H9 (cell line): ENCODE measurements around the gene BLOC1S1. TPM values are rescaled to one million over a fixed set of nuclear protein-coding genes. Genes with fewer than 3 reads are reported as not detected.

Experiments used
- DNase-seq: peaks from one replicate; pipeline ENCODE4 v3.0.0-alpha.2; 2017
- H2AFZ ChIP-seq: one replicate; pipeline ENCODE4 v1.6.1; 2013; ENCODE audit warnings: mild to moderate bottlenecking, low read length, control low read depth, moderate library complexity
- H2AK5ac ChIP-seq: 2 replicates; pipeline ENCODE4 v1.6.1; 2013; ENCODE audit warnings: low read length, control low read depth, mixed read lengths; ENCODE audit not compliant: insufficient read length
- H2BK120ac ChIP-seq: one replicate; pipeline ENCODE4 v1.6.1; 2013; ENCODE audit warnings: low read depth, mild to moderate bottlenecking, low read length, control low read depth, inconsistent platforms; ENCODE audit not compliant: poor library complexity, severe bottlenecking
- H2BK12ac ChIP-seq: 2 replicates; pipeline ENCODE4 v1.6.1; 2013; ENCODE audit warnings: low read length, control low read depth, mixed read lengths, low read depth; ENCODE audit not compliant: insufficient read length
- H2BK15ac ChIP-seq: 2 replicates; pipeline ENCODE4 v1.6.1; 2013; ENCODE audit warnings: low read depth, low read length, control low read depth
- H2BK20ac ChIP-seq: one replicate; pipeline ENCODE4 v1.6.1; 2013; ENCODE audit warnings: low read depth, mild to moderate bottlenecking, low read length, control low read depth, inconsistent platforms; ENCODE audit not compliant: poor library complexity, severe bottlenecking
- H2BK5ac ChIP-seq: 2 replicates; pipeline ENCODE4 v1.6.1; 2013; ENCODE audit warnings: low read length, control low read depth, mixed read lengths; ENCODE audit not compliant: insufficient read length
- H3K14ac ChIP-seq: 2 replicates; pipeline ENCODE4 v1.6.1; 2013; ENCODE audit warnings: low read length, control low read depth; ENCODE audit not compliant: insufficient read depth
- H3K18ac ChIP-seq: 2 replicates; pipeline ENCODE4 v1.6.1; 2013; ENCODE audit warnings: low read depth, mild to moderate bottlenecking, mixed read lengths, low read length, control low read depth; ENCODE audit not compliant: insufficient read length
- H3K23ac ChIP-seq: 2 replicates; pipeline ENCODE4 v1.6.1; 2013; ENCODE audit warnings: low read length, control low read depth, mixed read lengths, low read depth; ENCODE audit not compliant: insufficient read length
- H3K23me2 ChIP-seq: 2 replicates; pipeline ENCODE4 v1.6.1; 2013; ENCODE audit warnings: low read depth, mild to moderate bottlenecking, mixed read lengths, low read length, control low read depth; ENCODE audit not compliant: insufficient read length, poor library complexity, severe bottlenecking
- H3K27ac ChIP-seq: 2 replicates; pipeline ENCODE4 v1.5.1; 2013; ENCODE audit warnings: low read length, control low read depth, mixed read lengths, low read depth; ENCODE audit not compliant: insufficient read length
- H3K27me3 ChIP-seq: 2 replicates; pipeline ENCODE4 v1.6.1; 2013; ENCODE audit warnings: low read length, control low read depth, inconsistent platforms; ENCODE audit not compliant: insufficient read depth
- H3K4ac ChIP-seq: 2 replicates; pipeline ENCODE4 v1.6.1; 2013; ENCODE audit warnings: low read depth, mild to moderate bottlenecking, control low read depth, inconsistent platforms, low read length, moderate library complexity
- H3K4me1 ChIP-seq: 2 replicates; pipeline ENCODE4 v1.6.1; 2013; ENCODE audit warnings: low read length, control low read depth, inconsistent platforms; ENCODE audit not compliant: insufficient read depth
- H3K4me2 ChIP-seq: 2 replicates; pipeline ENCODE4 v1.6.1; 2013; ENCODE audit warnings: low read length, control low read depth, mixed read lengths; ENCODE audit not compliant: insufficient read length, insufficient read depth
- H3K56ac ChIP-seq: 2 replicates; pipeline ENCODE4 v1.6.1; 2013; ENCODE audit warnings: low read depth, mild to moderate bottlenecking, mixed read lengths, low read length, control low read depth; ENCODE audit not compliant: insufficient read length
- H3K79me1 ChIP-seq: 2 replicates; pipeline ENCODE4 v1.6.1; 2013; ENCODE audit warnings: low read depth, mild to moderate bottlenecking, moderate library complexity, low read length, control low read depth, inconsistent platforms; ENCODE audit not compliant: insufficient read depth, poor library complexity, severe bottlenecking
- H3K79me2 ChIP-seq: 2 replicates; pipeline ENCODE4 v1.6.1; 2013; ENCODE audit warnings: low read length, control low read depth, inconsistent platforms; ENCODE audit not compliant: insufficient read depth
- H3K9ac ChIP-seq: 2 replicates; pipeline ENCODE4 v1.6.1; 2013; ENCODE audit warnings: low read length, control low read depth, mixed read lengths; ENCODE audit not compliant: insufficient read length; ENCODE audit errors: extremely low read depth
- H3K9me3 ChIP-seq: one replicate; pipeline ENCODE4 v1.6.1; 2013; ENCODE audit warnings: low read depth, low read length, inconsistent platforms; ENCODE audit not compliant: control insufficient read depth
- H3T11ph ChIP-seq: one replicate; pipeline ENCODE4 v1.6.1; 2013; ENCODE audit warnings: mild to moderate bottlenecking, low read length, control low read depth, inconsistent platforms
- H4K20me1 ChIP-seq: one replicate; pipeline ENCODE4 v1.6.1; 2013; ENCODE audit not compliant: control insufficient read depth, insufficient read length, insufficient read depth
- H4K5ac ChIP-seq: 2 replicates; pipeline ENCODE4 v1.6.1; 2013; ENCODE audit warnings: low read depth, mild to moderate bottlenecking, mixed read lengths, low read length, control low read depth; ENCODE audit not compliant: insufficient read length
- H4K8ac ChIP-seq: replicated peaks from 2 replicates; pipeline ENCODE4 v1.6.1; 2013; ENCODE audit warnings: low read length, control low read depth, mixed read lengths, low read depth; ENCODE audit not compliant: insufficient read length
- H4K91ac ChIP-seq: 2 replicates; pipeline ENCODE4 v1.6.1; 2013; ENCODE audit warnings: low read depth, mild to moderate bottlenecking, moderate library complexity, mixed read lengths, low read length, control low read depth; ENCODE audit not compliant: insufficient read length
- H3K27ac Mint-ChIP-seq, 3 experiments: 2 replicates in 2 of 3; 3 replicates in 1 of 3; pipeline ENCODE4 v1.8.0; 2020 to 2021; ENCODE audit warnings: mixed read lengths in 3 of 3, mild to moderate bottlenecking in 1 of 3, moderate library complexity in 1 of 3
- H3K27me3 Mint-ChIP-seq: 2 replicates; pipeline ENCODE4 v1.8.0; 2021; ENCODE audit warnings: low read depth, mild to moderate bottlenecking, moderate library complexity, mixed read lengths
- H3K36me3 Mint-ChIP-seq, 3 experiments: 2 replicates in 2 of 3; 3 replicates in 1 of 3; pipeline ENCODE4 v1.8.0; 2020 to 2021; ENCODE audit warnings: low read depth in 3 of 3, mixed read lengths in 3 of 3; ENCODE audit not compliant: insufficient read depth in 1 of 3
- H3K4me1 Mint-ChIP-seq, 2 experiments: 2 replicates each; pipeline ENCODE4 v1.8.0; 2020; ENCODE audit warnings: mixed read lengths in 2 of 2
- H3K4me3 Mint-ChIP-seq, 2 experiments: 2 replicates in 1 of 2; 3 replicates in 1 of 2; pipeline ENCODE4 v1.8.0; 2020 to 2021; ENCODE audit warnings: mild to moderate bottlenecking in 2 of 2, mixed read lengths in 2 of 2, moderate library complexity in 1 of 2
- H3K9me3 Mint-ChIP-seq, 2 experiments: 2 replicates in 1 of 2; 3 replicates in 1 of 2; pipeline ENCODE4 v1.8.0; 2020; ENCODE audit warnings: mild to moderate bottlenecking in 2 of 2, mixed read lengths in 2 of 2, moderate library complexity in 1 of 2
- WGBS: extraction: QIAGEN DNeasy Blood & Tissue Kit; methylation state at CpG from one replicate; pipeline ENCODE4 v1.1.7; 2013; ENCODE audit warnings: missing lambda C conversion rate, low lambda C conversion rate, mixed read lengths; ENCODE audit not compliant: insufficient read length; ENCODE audit errors: extremely low coverage; 5-methylcytosine and 5-hydroxymethylcytosine counted together
- total RNA-seq: library from RNA; stranded (reverse); gene quantifications from 2 replicates; pipeline ENCODE4 v1.2.1, GENCODE V29; 2021
- TF ChIP-seq, protein P1 (sequence below): fragments of 200-600 bp; sonication (generic); conservative IDR thresholded peaks from 3 replicates; pipeline ENCODE4 v1.8.0; 2021; ENCODE audit warnings: antibody characterized with exemption, mild to moderate bottlenecking

Gene BLOC1S1
- total RNA-seq, 1 experiment from 2014 or later, result 108 TPM

DNA sequence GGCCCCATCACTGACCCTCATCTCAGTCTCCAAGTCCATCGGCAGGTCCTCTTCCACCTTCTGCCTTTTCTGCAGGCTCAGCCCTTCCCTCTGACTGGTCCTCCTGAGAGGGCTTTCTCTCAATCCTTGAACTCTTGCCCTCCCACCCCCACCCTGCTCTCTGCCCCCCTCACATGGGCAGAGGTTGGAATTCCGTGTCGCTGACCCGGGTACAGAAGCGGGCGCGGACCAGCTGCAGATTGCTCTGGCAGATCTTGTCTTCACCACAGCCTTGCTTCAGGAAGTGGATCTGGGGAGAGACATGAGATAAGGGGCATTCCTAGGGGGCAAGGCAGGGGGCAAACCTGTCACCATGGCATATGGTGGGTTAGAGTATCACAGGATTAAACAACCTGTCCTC, 20.5 kb upstream of the BLOC1S1 start:
- Histone ChIP-seq H4K91ac (no peak overlapping the region), H2BK5ac (no peak overlapping the region), H2BK15ac (no peak overlapping the region), H3K56ac (no peak overlapping the region), H3K4me2 (no peak overlapping the region), H3K23ac (no peak overlapping the region), H2AK5ac (no peak overlapping the region), H3K4ac (no peak overlapping the region), H4K5ac (no peak overlapping the region), H4K8ac (no peak overlapping the region), H3K14ac (no peak overlapping the region), H3K27me3 (no peaks in the 10 kb centered on the region; the same call in 1 of the 2 replicates), H3T11ph (no peak overlapping the region), H2BK12ac (no peak overlapping the region), H2AFZ (no peak overlapping the region), H3K79me2 (no peaks in the 10 kb centered on the region), H3K4me1 (no peaks in the 10 kb centered on the region), H2BK120ac (no peak overlapping the region), H3K18ac (no peak overlapping the region), H3K9ac (no peak overlapping the region), H4K20me1 (no peaks in the 10 kb centered on the region), H3K9me3 (no peaks in the 10 kb centered on the region), H3K27ac (no peak overlapping the region), H3K79me1 (no peaks in the 10 kb centered on the region), H2BK20ac (no peak overlapping the region), H3K23me2 (no peaks in the 10 kb centered on the region)
- DNase-seq, result no peak
- no peak overlapping the region for H3K4me3 Mint-ChIP-seq
- no CpG with 5 or more reads among the region's 7 CpGs for WGBS
- peaks cover 31 to 55% (median 46%) of the 10 kb centered on the region in 3 experiments for H3K36me3 Mint-ChIP-seq
- H3K4me1 Mint-ChIP-seq, result no peaks in the 10 kb centered on the region
- TF ChIP-seq, protein P1, sequence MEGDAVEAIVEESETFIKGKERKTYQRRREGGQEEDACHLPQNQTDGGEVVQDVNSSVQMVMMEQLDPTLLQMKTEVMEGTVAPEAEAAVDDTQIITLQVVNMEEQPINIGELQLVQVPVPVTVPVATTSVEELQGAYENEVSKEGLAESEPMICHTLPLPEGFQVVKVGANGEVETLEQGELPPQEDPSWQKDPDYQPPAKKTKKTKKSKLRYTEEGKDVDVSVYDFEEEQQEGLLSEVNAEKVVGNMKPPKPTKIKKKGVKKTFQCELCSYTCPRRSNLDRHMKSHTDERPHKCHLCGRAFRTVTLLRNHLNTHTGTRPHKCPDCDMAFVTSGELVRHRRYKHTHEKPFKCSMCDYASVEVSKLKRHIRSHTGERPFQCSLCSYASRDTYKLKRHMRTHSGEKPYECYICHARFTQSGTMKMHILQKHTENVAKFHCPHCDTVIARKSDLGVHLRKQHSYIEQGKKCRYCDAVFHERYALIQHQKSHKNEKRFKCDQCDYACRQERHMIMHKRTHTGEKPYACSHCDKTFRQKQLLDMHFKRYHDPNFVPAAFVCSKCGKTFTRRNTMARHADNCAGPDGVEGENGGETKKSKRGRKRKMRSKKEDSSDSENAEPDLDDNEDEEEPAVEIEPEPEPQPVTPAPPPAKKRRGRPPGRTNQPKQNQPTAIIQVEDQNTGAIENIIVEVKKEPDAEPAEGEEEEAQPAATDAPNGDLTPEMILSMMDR, result no peak
- H3K9me3 Mint-ChIP-seq, result no peaks in the 10 kb centered on the region
- no peaks in the 10 kb centered on the region for H3K27me3 Mint-ChIP-seq
- H3K27ac Mint-ChIP-seq, result no peak overlapping the region
